Astrocyte (in vitro differentiated cells and primary cell): ENCODE measurements around the gene CIT. TPM values are rescaled to one million over a fixed set of nuclear protein-coding genes. Genes with fewer than 3 reads are reported as not detected.

ENCODE experiments used
- DNase-seq: peaks from one replicate; pipeline ENCODE4 v3.0.0-alpha.2; 2010; ENCODE audit warnings: low read depth
- FAIRE-seq: peaks from 2 replicates; lab custom pipeline; 2011; peaks lifted over from hg19 to GRCh38; lab: Jason Lieb, UNC
- H2AFZ ChIP-seq: 2 replicates; pipeline ENCODE4 v1.6.0; 2012; ENCODE audit warnings: low read depth, low read length, inconsistent platforms
- H3K27ac ChIP-seq: 2 replicates; pipeline ENCODE4 v1.5.1; 2011; ENCODE audit warnings: low read depth, low read length, inconsistent platforms
- H3K27me3 ChIP-seq: 2 replicates; pipeline ENCODE4 v1.6.0; 2011; ENCODE audit warnings: low read length, inconsistent platforms; ENCODE audit not compliant: insufficient read depth
- H3K36me3 ChIP-seq: 2 replicates; pipeline ENCODE4 v1.5.1; 2011; ENCODE audit warnings: low read length, inconsistent platforms; ENCODE audit not compliant: insufficient read depth
- H3K4me1 ChIP-seq: 2 replicates; pipeline ENCODE4 v1.5.1; 2011; ENCODE audit warnings: low read length, inconsistent platforms; ENCODE audit not compliant: insufficient read depth
- H3K4me2 ChIP-seq: 2 replicates; pipeline ENCODE4 v1.6.0; 2012; ENCODE audit warnings: low read length, inconsistent platforms
- H3K4me3 ChIP-seq: 2 replicates; pipeline ENCODE4 v1.5.1; 2011; ENCODE audit warnings: low read depth, mild to moderate bottlenecking, low read length, inconsistent platforms; ENCODE audit not compliant: insufficient read depth
- H3K79me2 ChIP-seq: 2 replicates; pipeline ENCODE4 v1.6.0; 2012; ENCODE audit warnings: mild to moderate bottlenecking, low read length, inconsistent platforms; ENCODE audit not compliant: insufficient read depth
- H3K9ac ChIP-seq: 2 replicates; pipeline ENCODE4 v1.6.0; 2012; ENCODE audit warnings: mild to moderate bottlenecking, low read length, inconsistent platforms
- H3K9me3 ChIP-seq: 2 replicates; pipeline ENCODE4 v1.5.1; 2012; ENCODE audit warnings: low read depth, mild to moderate bottlenecking, low read length, inconsistent platforms; ENCODE audit not compliant: insufficient read depth
- H4K20me1 ChIP-seq: 2 replicates; pipeline ENCODE4 v1.6.0; 2012; ENCODE audit warnings: low read length, inconsistent platforms; ENCODE audit not compliant: insufficient read depth
- H3K27ac Mint-ChIP-seq: one replicate; pipeline ENCODE4 v1.8.0; 2021; ENCODE audit warnings: mild to moderate bottlenecking, mixed read lengths; ENCODE audit not compliant: unreplicated experiment
- H3K27me3 Mint-ChIP-seq: one replicate; pipeline ENCODE4 v1.8.0; 2021; ENCODE audit warnings: low read depth, mixed read lengths; ENCODE audit not compliant: unreplicated experiment
- H3K36me3 Mint-ChIP-seq: one replicate; pipeline ENCODE4 v1.8.0; 2021; ENCODE audit warnings: low read depth, mixed read lengths; ENCODE audit not compliant: unreplicated experiment
- H3K4me1 Mint-ChIP-seq: one replicate; pipeline ENCODE4 v1.8.0; 2021; ENCODE audit warnings: low read depth, mixed read lengths; ENCODE audit not compliant: unreplicated experiment
- H3K4me3 Mint-ChIP-seq: one replicate; pipeline ENCODE4 v1.8.0; 2021; ENCODE audit warnings: mild to moderate bottlenecking, moderate library complexity, mixed read lengths; ENCODE audit not compliant: unreplicated experiment
- H3K9me3 Mint-ChIP-seq: one replicate; pipeline ENCODE4 v1.8.0; 2021; ENCODE audit warnings: mild to moderate bottlenecking, mixed read lengths; ENCODE audit not compliant: unreplicated experiment
- CTCF ChIP-seq: IDR thresholded peaks from 2 replicates; pipeline ENCODE4 v1.5.1; 2011; ENCODE audit warnings: low read depth, mild to moderate bottlenecking, inconsistent platforms, low read length, moderate library complexity; ENCODE audit not compliant: insufficient read depth
- EZH2 ChIP-seq: IDR thresholded peaks from 2 replicates; pipeline ENCODE4 v1.6.1; 2012; ENCODE audit warnings: mild to moderate bottlenecking, low read length, inconsistent platforms; ENCODE audit not compliant: insufficient read depth
- total RNA-seq: library from RNA; stranded (reverse); gene quantifications from 2 replicates; pipeline ENCODE4 v1.2.1, GENCODE V29; 2021

The CIT gene
- total RNA-seq, 1 donor from 2014 or later = 4.5 TPM

GRCh38 chr12:119686355-119686754, 190.8 kb downstream of the CIT start:
- FAIRE-seq = no peak

GRCh38 chr12:119685375-119685774, 191.7 kb downstream of the CIT start:
- Histone ChIP-seq H3K4me3 (no peak overlapping the region), H3K9ac (no peak overlapping the region), H3K27ac (no peak overlapping the region), H2AFZ (no peak overlapping the region), H3K4me2 (no peak overlapping the region), H3K9me3 (no peaks in the 10 kb centered on the region), H4K20me1 (no peaks in the 10 kb centered on the region), H3K4me1 (peaks cover 5% of the 10 kb centered on the region), H3K79me2 (no peaks in the 10 kb centered on the region), H3K27me3 (no peaks in the 10 kb centered on the region), H3K36me3 (peaks cover 14% of the 10 kb centered on the region)
- DNase-seq (no peak), FAIRE-seq (no peak)
- Mint-ChIP-seq H3K4me1 (no peaks in the 10 kb centered on the region), H3K9me3 (peaks cover 2% of the 10 kb centered on the region), H3K4me3 (no peak overlapping the region), H3K36me3 (peaks cover 2% of the 10 kb centered on the region), H3K27me3 (no peaks in the 10 kb centered on the region), H3K27ac (no peak overlapping the region)
- no peak for TF ChIP-seq EZH2
- TF ChIP-seq CTCF = no peak

More at GRCh38 chr12:119686355-119686754, 190.8 kb downstream of the CIT start:
- no peak overlapping the region for H2AFZ ChIP-seq
- peaks cover 5% of the 10 kb centered on the region for H3K36me3 ChIP-seq
- peaks cover 5% of the 10 kb centered on the region for H3K4me1 ChIP-seq
- H3K27ac ChIP-seq = no peak overlapping the region
- H3K79me2 ChIP-seq = no peaks in the 10 kb centered on the region
- no peaks in the 10 kb centered on the region for H3K27me3 ChIP-seq
- H4K20me1 ChIP-seq = no peaks in the 10 kb centered on the region
- TF ChIP-seq CTCF (no peak), EZH2 (no peak)
- H3K36me3 Mint-ChIP-seq = peaks cover 2% of the 10 kb centered on the region
- H3K9me3 ChIP-seq = no peaks in the 10 kb centered on the region
- H3K4me3 ChIP-seq = no peak overlapping the region
- no peak overlapping the region for H3K4me2 ChIP-seq
- H3K27me3 Mint-ChIP-seq = no peaks in the 10 kb centered on the region
- no peak overlapping the region for H3K4me3 Mint-ChIP-seq
- no peak overlapping the region for H3K9ac ChIP-seq
- H3K27ac Mint-ChIP-seq = no peak overlapping the region
- DNase-seq = no peak
- H3K9me3 Mint-ChIP-seq = peaks cover 2% of the 10 kb centered on the region
- H3K4me1 Mint-ChIP-seq = no peaks in the 10 kb centered on the region

- Histone ChIP-seq H3K4me3 (no peak overlapping the region), H3K9me3 (no peaks in the 10 kb centered on the region), H3K9ac (no peak overlapping the region), H3K27ac (no peak overlapping the region), H3K4me2 (no peak overlapping the region), H4K20me1 (no peaks in the 10 kb centered on the region), H3K27me3 (no peaks in the 10 kb centered on the region), H3K36me3 (peaks cover 20% of the 10 kb centered on the region), H2AFZ (no peak overlapping the region), H3K4me1 (peaks cover 5% of the 10 kb centered on the region), H3K79me2 (no peaks in the 10 kb centered on the region)
- no peak for DNase-seq
- Mint-ChIP-seq H3K9me3 (peaks cover 2% of the 10 kb centered on the region), H3K36me3 (peaks cover 7% of the 10 kb centered on the region), H3K4me1 (no peaks in the 10 kb centered on the region), H3K4me3 (no peak overlapping the region), H3K27ac (no peak overlapping the region), H3K27me3 (no peaks in the 10 kb centered on the region)
- no peak for FAIRE-seq
- TF ChIP-seq EZH2 (no peak), CTCF (no peak)
These were observed 192.3 kb downstream of the CIT start for GRCh38 chr12:119684711-119685369.
